Endodermal cell (in vitro differentiated cells): ENCODE results near the gene SPRED2. TPM values are rescaled to one million over a fixed set of nuclear protein-coding genes. Genes with fewer than 3 reads are reported as not detected.

Source experiments
- DNase-seq: peaks from one replicate; pipeline ENCODE4 v3.0.0-alpha.2; 2017
- H3K27ac ChIP-seq: 2 replicates; pipeline ENCODE4 v1.5.1; 2013; ENCODE audit warnings: mild to moderate bottlenecking, low read depth, low read length, moderate library complexity
- H3K27me3 ChIP-seq: 2 replicates; pipeline ENCODE4 v1.6.1; 2013; ENCODE audit warnings: mild to moderate bottlenecking, low read length, moderate library complexity; ENCODE audit not compliant: insufficient read depth, control insufficient read depth, poor library complexity, severe bottlenecking
- H3K36me3 ChIP-seq: 2 replicates; pipeline ENCODE4 v1.7.0; 2013; ENCODE audit warnings: mild to moderate bottlenecking, low read length, moderate library complexity; ENCODE audit not compliant: control insufficient read depth, insufficient read depth
- H3K4me1 ChIP-seq: one replicate; pipeline ENCODE4 v1.7.0; 2013; ENCODE audit warnings: low read length; ENCODE audit not compliant: control insufficient read depth, insufficient read depth
- H3K4me3 ChIP-seq: 2 replicates; pipeline ENCODE4 v1.5.1; 2013; ENCODE audit warnings: mild to moderate bottlenecking, low read length, moderate library complexity
- H3K9ac ChIP-seq: 2 replicates; pipeline ENCODE4 v1.6.1; 2013; ENCODE audit warnings: mild to moderate bottlenecking, low read length, moderate library complexity; ENCODE audit not compliant: poor library complexity, severe bottlenecking; ENCODE audit errors: extremely low read depth
- H3K9me3 ChIP-seq: 2 replicates; pipeline ENCODE4 v1.6.1; 2013; ENCODE audit warnings: mild to moderate bottlenecking, low read length, moderate library complexity; ENCODE audit not compliant: control insufficient read depth
- H3K27ac Mint-ChIP-seq: 2 replicates; pipeline ENCODE4 v1.8.0; 2020; ENCODE audit warnings: mixed read lengths
- H3K27me3 Mint-ChIP-seq: 2 replicates; pipeline ENCODE4 v1.8.0; 2021; ENCODE audit warnings: mild to moderate bottlenecking, mixed read lengths; ENCODE audit not compliant: insufficient read depth
- H3K36me3 Mint-ChIP-seq: 2 replicates; pipeline ENCODE4 v1.8.0; 2020; ENCODE audit warnings: low read depth, mixed read lengths
- H3K4me1 Mint-ChIP-seq: 2 replicates; pipeline ENCODE4 v1.8.0; 2020; ENCODE audit warnings: mixed read lengths
- H3K4me3 Mint-ChIP-seq: 2 replicates; pipeline ENCODE4 v1.8.0; 2020; ENCODE audit warnings: mild to moderate bottlenecking, moderate library complexity, mixed read lengths
- H3K9me3 Mint-ChIP-seq: 2 replicates; pipeline ENCODE4 v1.8.0; 2020; ENCODE audit warnings: mild to moderate bottlenecking, mixed read lengths
- CTCF ChIP-seq: fragments of 200-600 bp; sonication (generic); conservative IDR thresholded peaks from 2 replicates; pipeline ENCODE4 v1.5.0; 2021; ENCODE audit warnings: antibody characterized with exemption, mild to moderate bottlenecking
- WGBS, 2 experiments: methylation state at CpG; one replicate each; pipeline versions ENCODE4 v1.1.5 to v1.1.7; 2013; ENCODE audit warnings: missing lambda C conversion rate in 2 of 2, mixed read lengths in 1 of 2; ENCODE audit not compliant: insufficient coverage in 1 of 2, insufficient read length in 1 of 2; 5-methylcytosine and 5-hydroxymethylcytosine counted together
- total RNA-seq, 2 donors: library from RNA; stranded (reverse); fragmentation: NEBNext Ultra II Directional in 1 of 2; extraction: Animal tissue kit (Norgen Biotek cat#: 25700) in 1 of 2; gene quantifications; 2 replicates in 1 of 2; 3 replicates in 1 of 2; pipeline ENCODE4 v1.2.1, GENCODE V29; 2021

SPRED2 gene
- total RNA-seq, 2 donors from 2014 or later, result 60.3 to 70.1 TPM

DNA sequence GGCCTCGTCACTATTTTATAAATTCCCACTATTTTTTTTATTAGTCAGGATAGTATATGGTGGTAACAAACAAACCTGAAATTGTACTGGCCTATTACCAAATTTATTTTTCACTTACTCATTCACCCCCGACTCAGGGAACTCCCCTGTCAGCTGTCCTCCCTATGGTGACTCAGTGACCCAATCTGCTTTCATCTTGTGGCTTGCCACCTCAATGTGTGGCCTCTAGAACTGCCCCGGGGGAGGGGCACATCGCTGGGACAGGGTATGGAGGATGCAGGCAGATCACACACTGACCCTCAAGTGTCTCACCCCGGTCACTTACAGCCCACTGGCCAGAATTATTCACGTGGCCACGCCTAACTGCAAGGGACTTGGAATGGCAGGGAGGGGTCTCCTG is 133.2 kb downstream of the SPRED2 start:
- Histone ChIP-seq H3K36me3 (no peaks in the 10 kb centered on the region), H3K4me3 (no peak overlapping the region), H3K4me1 (peaks cover 27% of the 10 kb centered on the region), H3K9ac (no peak overlapping the region), H3K27me3 (no peaks in the 10 kb centered on the region), H3K9me3 (no peaks in the 10 kb centered on the region), H3K27ac (no peak overlapping the region)
- H3K27me3 Mint-ChIP-seq, result no peaks in the 10 kb centered on the region
- peaks cover 48% of the 10 kb centered on the region for H3K4me1 Mint-ChIP-seq
- peaks cover 5% of the 10 kb centered on the region for H3K36me3 Mint-ChIP-seq
- H3K4me3 Mint-ChIP-seq, result no peak overlapping the region
- no peaks in the 10 kb centered on the region for H3K9me3 Mint-ChIP-seq
- H3K27ac Mint-ChIP-seq, result no peak overlapping the region
- WGBS, 2 experiments, result 75 to 92% methylated on average over 4 to 7 of the region's 7 CpGs
- TF ChIP-seq CTCF, result no peak
- no peak for DNase-seq

GRCh38 chr2:65298089-65298488 is 134.3 kb downstream of the SPRED2 start:
- H3K4me1 ChIP-seq, result peaks cover 27% of the 10 kb centered on the region
- H3K9me3 ChIP-seq, result no peaks in the 10 kb centered on the region
- H3K9ac ChIP-seq, result no peak overlapping the region
- DNase-seq, result no peak
- 95 to 100% methylated on average over 5 of the region's 5 CpGs for WGBS, 2 experiments
- no peak overlapping the region for H3K4me3 ChIP-seq
- Mint-ChIP-seq H3K27ac (no peak overlapping the region), H3K4me1 (peaks cover 59% of the 10 kb centered on the region), H3K9me3 (no peaks in the 10 kb centered on the region), H3K27me3 (no peaks in the 10 kb centered on the region), H3K36me3 (no peaks in the 10 kb centered on the region), H3K4me3 (no peak overlapping the region)
- no peaks in the 10 kb centered on the region for H3K27me3 ChIP-seq
- H3K36me3 ChIP-seq, result no peaks in the 10 kb centered on the region
- TF ChIP-seq CTCF, result no peak
- H3K27ac ChIP-seq, result no peak overlapping the region

DNA sequence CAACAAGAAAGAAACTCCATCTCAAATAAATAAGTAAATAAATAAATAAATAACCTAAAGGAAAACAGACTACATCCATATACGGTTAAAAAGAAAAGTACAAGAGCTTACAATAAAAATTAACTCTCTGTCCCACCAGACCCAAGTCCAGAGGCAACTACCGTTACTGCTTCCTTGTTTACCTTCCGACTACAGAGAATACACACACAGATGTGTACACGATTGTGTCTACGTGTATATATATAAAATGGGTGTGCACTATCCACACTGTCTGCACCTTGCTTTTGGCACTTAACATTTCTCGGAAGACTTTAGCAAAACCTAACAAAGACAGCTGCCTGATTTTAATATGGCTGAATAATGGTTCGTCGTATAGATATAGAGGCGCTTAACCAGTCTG is 134.9 kb downstream of the SPRED2 start:
- no peak overlapping the region for H3K4me3 Mint-ChIP-seq
- 96 to 99% methylated on average over 4 to 9 of the region's 9 CpGs for WGBS, 2 experiments
- TF ChIP-seq CTCF, result no peak
- H3K4me1 ChIP-seq, result peaks cover 27% of the 10 kb centered on the region
- no peak for DNase-seq
- no peak overlapping the region for H3K27ac Mint-ChIP-seq
- H3K9me3 Mint-ChIP-seq, result no peaks in the 10 kb centered on the region
- H3K36me3 ChIP-seq, result no peaks in the 10 kb centered on the region
- no peak overlapping the region for H3K4me3 ChIP-seq
- H3K27me3 ChIP-seq, result no peaks in the 10 kb centered on the region
- H3K36me3 Mint-ChIP-seq, result no peaks in the 10 kb centered on the region
- no peak overlapping the region for H3K27ac ChIP-seq
- no peaks in the 10 kb centered on the region for H3K9me3 ChIP-seq
- H3K27me3 Mint-ChIP-seq, result no peaks in the 10 kb centered on the region
- no peak overlapping the region for H3K9ac ChIP-seq
- peaks cover 60% of the 10 kb centered on the region for H3K4me1 Mint-ChIP-seq
